Subcutaneous abdominal adipose tissue (tissue), 5 donors: Measurements from ENCODE around the gene DRGX.

ENCODE experiments used
- H3K27ac ChIP-seq: one replicate; pipeline ENCODE4 v1.7.0; 2013; ENCODE audit warnings: low read depth, mild to moderate bottlenecking, inconsistent platforms, low read length, moderate library complexity
- H3K27me3 ChIP-seq, 5 donors: one replicate each; pipeline ENCODE4 v1.7.0; 2013; ENCODE audit warnings: low read length in 5 of 5, inconsistent platforms in 1 of 5; ENCODE audit not compliant: control insufficient read depth in 5 of 5, insufficient read depth in 4 of 5
- H3K36me3 ChIP-seq, 5 donors: one replicate each; pipeline ENCODE4 v1.7.0; 2013; ENCODE audit warnings: low read length in 5 of 5; ENCODE audit not compliant: control insufficient read depth in 5 of 5, insufficient read depth in 5 of 5
- H3K4me1 ChIP-seq, 5 donors: one replicate each; pipeline ENCODE4 v1.7.0; 2013; ENCODE audit warnings: low read length in 5 of 5, mild to moderate bottlenecking in 3 of 5, moderate library complexity in 1 of 5; ENCODE audit not compliant: control insufficient read depth in 5 of 5, insufficient read depth in 5 of 5
- H3K4me3 ChIP-seq, 5 donors: one replicate each; pipeline ENCODE4 v1.7.0; 2013; ENCODE audit warnings: low read length in 5 of 5, low read depth in 1 of 5
- H3K9ac ChIP-seq, 5 donors: one replicate each; pipeline ENCODE4 v1.7.0; 2013; ENCODE audit warnings: low read length in 5 of 5, mild to moderate bottlenecking in 4 of 5, moderate library complexity in 3 of 5
- H3K9me3 ChIP-seq, 5 donors: one replicate each; pipeline ENCODE4 v1.7.0; 2013; ENCODE audit warnings: low read length in 5 of 5; ENCODE audit not compliant: control insufficient read depth in 5 of 5
- donor health status: healthy.
- donor health status: healthy.
- donor health status: healthy.
- donor health status: healthy.
- donor health status: healthy.

The DRGX gene

DNA sequence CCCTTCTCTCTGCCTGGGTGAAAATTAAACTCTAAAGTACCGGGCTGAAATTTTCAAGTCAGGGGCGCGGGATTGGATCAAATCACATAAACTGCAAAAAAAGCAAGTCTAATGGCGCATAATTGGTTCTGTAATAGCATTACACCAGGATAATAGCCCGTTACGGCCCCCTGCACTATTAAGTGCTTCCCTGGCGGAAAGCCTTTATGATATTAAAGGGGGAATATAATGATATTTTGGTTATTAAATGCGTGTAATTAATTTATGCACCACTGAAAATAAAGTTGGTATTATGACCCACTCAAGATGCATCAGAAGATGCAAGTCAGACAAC, 744 bp upstream of the DRGX start:
- Histone ChIP-seq H3K4me3 (no peak overlapping the region), H3K4me1 (peaks cover 0 to 26% (median 19%) of the 10 kb centered on the region in 5 donors), H3K9ac (no peak overlapping the region), H3K9me3 (no peaks in the 10 kb centered on the region), H3K27me3 (peaks cover 49 to 80% (median 61%) of the 10 kb centered on the region in 5 donors), H3K36me3 (no peaks in the 10 kb centered on the region), H3K27ac (no peak overlapping the region)

DNA sequence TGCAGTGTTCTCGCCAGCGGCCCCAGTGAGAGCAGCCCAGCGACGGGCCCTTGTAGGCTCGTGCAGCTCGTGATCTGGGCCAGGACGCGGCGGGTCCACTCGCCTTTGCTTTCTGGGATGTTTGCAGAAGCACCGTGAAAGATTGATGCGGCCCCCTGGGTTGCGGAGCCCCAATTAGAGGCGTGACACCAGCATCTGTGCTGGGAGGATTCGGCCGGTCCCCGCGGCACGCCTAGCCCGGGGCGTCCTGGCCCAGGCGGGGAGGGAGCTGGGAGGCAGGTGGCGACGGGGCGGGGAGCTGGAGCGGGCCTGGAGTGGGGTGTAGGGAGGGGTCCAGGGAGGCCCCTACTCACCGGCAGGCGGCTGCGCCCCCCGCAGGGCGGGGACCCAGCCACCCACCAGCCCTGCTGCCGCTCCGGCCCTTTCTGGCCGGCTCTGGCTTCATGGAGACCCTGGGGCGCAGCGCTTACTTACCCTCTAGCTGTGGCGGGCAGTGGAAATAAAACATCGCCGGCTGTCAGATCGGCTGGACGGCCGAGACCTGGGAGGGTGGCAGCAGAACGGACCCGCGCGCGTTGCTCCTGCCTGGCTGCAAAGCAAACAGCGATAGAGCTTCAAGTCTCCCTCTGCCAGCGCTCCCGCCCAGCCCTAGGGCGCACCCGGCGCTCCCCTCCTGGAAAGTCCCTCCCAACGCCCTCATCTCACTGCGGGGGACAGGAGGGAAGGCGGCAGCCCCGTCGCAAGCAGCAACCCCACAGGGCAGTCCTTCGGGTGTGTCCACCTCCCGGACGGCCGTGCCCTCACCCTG, 752 bp downstream of the DRGX start:
- Histone ChIP-seq H3K4me1 (peaks cover 0 to 26% (median 19%) of the 10 kb centered on the region in 5 donors), H3K4me3 (no peak overlapping the region), H3K9ac (no peak overlapping the region), H3K9me3 (no peaks in the 10 kb centered on the region), H3K27ac (no peak overlapping the region), H3K36me3 (no peaks in the 10 kb centered on the region), H3K27me3 (peaks cover 52 to 70% (median 56%) of the 10 kb centered on the region in 5 donors)

DNA sequence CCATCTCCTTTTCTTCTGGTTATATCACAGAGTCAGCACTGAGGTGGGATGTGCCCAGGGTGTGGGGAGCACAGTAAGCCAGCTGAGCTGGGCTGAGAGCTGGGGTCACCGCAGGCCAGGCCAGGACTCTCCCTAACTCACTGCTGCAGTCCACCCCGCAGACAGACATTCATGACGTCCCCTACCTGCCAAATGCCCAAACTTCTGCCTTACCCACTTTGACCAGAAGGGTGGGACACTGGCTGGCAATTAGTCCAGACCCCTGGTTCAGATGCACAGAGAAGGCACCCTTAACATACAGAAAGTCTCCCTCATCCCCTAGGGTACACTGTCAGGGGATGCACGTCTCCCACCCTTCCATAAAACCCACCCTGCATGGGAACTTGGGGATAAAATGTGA, 2.1 kb downstream of the DRGX start:
- no peak overlapping the region for H3K4me3 ChIP-seq
- no peaks in the 10 kb centered on the region for H3K36me3 ChIP-seq
- H3K9me3 ChIP-seq = no peaks in the 10 kb centered on the region
- peaks cover 49 to 63% (median 52%) of the 10 kb centered on the region in 5 donors for H3K27me3 ChIP-seq
- H3K4me1 ChIP-seq = peaks cover 0 to 26% (median 19%) of the 10 kb centered on the region in 5 donors
- no peak overlapping the region for H3K9ac ChIP-seq
- no peak overlapping the region for H3K27ac ChIP-seq

DNA sequence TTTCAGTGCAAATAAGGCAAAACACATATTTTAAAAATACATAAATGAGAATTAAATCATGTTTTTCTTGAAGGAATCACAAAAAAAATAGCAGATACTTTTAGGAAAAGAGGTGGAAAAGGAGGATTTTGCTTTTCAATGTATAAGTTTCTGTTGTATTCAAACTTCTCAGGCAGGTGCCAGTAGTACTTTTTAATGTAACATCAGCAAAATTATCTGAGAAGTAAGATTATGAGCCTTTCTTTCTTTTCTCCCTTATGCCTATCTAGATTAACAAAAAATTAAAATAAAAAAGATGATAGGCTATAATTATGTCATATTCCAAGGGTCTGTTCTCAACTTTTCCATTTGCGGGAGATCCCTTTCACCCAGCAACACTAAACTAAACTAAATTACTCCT, 2.6 kb downstream of the DRGX start:
- Histone ChIP-seq H3K9me3 (no peaks in the 10 kb centered on the region), H3K9ac (no peak overlapping the region), H3K36me3 (no peaks in the 10 kb centered on the region), H3K4me1 (peaks cover 0 to 23% (median 16%) of the 10 kb centered on the region in 5 donors), H3K4me3 (no peak overlapping the region), H3K27ac (no peak overlapping the region), H3K27me3 (peaks cover 45 to 59% (median 49%) of the 10 kb centered on the region in 5 donors)

DNA sequence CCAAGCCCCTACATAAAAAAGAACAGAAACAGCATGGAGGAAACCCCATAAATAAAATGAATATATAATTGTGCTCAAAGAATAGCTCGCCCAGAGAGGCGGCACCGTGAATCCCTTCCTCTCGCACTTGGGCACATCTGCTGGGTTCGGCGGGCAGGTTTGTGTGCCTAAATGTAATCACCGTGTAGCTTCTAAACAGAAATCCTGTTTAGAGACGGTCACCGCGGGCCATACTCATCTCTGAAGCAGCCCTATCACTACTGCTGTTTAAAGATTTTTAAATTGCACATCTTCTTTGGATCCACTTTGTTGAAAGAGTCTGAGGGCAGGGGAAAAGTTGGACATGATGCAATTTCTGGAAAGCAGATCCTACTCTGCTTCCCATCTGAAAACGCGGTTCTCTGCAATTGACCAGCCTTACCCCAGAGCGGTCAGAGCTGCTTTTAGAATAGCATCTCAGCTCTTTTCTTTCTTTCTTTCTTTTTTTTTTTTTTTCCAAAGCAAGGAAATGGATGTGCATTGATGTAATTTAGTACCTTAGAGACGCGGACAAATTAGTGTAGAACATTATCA, 6.4 kb downstream of the DRGX start:
- no peaks in the 10 kb centered on the region for H3K36me3 ChIP-seq
- peaks cover 14 to 33% (median 25%) of the 10 kb centered on the region in 5 donors for H3K27me3 ChIP-seq
- H3K9ac ChIP-seq = no peak overlapping the region
- H3K4me3 ChIP-seq = no peak overlapping the region
- no peaks in the 10 kb centered on the region for H3K9me3 ChIP-seq
- H3K4me1 ChIP-seq = no peaks in the 10 kb centered on the region
- no peak overlapping the region for H3K27ac ChIP-seq

DNA sequence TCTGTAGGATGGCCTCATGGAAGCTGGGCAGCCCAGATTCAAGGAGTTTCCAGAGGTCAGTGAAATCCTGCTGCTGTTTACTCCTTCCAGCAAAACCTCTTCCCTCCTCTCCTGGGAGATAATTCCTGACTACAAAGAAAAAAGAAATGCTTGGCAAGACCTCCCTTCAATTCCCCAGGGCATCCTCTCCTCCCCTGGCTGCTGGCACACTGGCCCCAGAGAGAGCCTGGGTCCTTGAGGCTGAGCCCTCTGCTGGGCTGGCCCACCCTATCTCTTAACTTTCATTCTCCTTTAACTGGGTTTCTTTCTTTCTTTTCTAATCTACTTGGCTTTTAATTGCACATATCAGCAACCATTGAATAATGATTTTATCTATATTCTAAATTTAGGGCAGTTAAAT, 7.7 kb downstream of the DRGX start:
- Histone ChIP-seq H3K27ac (no peak overlapping the region), H3K4me1 (no peaks in the 10 kb centered on the region), H3K36me3 (no peaks in the 10 kb centered on the region), H3K9ac (no peak overlapping the region), H3K9me3 (no peaks in the 10 kb centered on the region), H3K27me3 (peaks cover 3 to 25% (median 20%) of the 10 kb centered on the region in 5 donors), H3K4me3 (no peak overlapping the region)

DNA sequence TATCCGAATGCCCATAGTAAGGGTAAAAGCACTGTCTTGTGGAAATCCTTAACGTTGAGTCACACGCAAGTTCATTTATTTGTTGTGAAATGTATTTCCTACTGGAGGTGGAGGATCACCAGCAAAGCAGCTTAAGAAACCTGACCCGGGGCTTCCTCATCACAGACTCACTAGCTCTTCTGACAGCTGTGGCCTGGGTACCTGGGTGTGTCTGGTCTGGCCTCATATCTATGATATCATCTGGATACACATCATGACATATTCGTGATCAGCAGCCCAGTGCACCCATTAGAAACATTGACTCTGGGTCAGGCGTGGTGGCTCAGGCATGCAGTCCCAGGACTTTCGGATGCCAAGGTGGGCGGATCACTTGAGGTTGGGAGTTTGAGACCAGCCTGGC, 8.8 kb downstream of the DRGX start:
- H3K9ac ChIP-seq = no peak overlapping the region
- H3K4me3 ChIP-seq = no peak overlapping the region
- no peaks in the 10 kb centered on the region for H3K36me3 ChIP-seq
- H3K9me3 ChIP-seq = no peaks in the 10 kb centered on the region
- peaks cover 3 to 26% (median 15%) of the 10 kb centered on the region in 5 donors for H3K27me3 ChIP-seq
- no peak overlapping the region for H3K27ac ChIP-seq
- H3K4me1 ChIP-seq = no peaks in the 10 kb centered on the region

DNA sequence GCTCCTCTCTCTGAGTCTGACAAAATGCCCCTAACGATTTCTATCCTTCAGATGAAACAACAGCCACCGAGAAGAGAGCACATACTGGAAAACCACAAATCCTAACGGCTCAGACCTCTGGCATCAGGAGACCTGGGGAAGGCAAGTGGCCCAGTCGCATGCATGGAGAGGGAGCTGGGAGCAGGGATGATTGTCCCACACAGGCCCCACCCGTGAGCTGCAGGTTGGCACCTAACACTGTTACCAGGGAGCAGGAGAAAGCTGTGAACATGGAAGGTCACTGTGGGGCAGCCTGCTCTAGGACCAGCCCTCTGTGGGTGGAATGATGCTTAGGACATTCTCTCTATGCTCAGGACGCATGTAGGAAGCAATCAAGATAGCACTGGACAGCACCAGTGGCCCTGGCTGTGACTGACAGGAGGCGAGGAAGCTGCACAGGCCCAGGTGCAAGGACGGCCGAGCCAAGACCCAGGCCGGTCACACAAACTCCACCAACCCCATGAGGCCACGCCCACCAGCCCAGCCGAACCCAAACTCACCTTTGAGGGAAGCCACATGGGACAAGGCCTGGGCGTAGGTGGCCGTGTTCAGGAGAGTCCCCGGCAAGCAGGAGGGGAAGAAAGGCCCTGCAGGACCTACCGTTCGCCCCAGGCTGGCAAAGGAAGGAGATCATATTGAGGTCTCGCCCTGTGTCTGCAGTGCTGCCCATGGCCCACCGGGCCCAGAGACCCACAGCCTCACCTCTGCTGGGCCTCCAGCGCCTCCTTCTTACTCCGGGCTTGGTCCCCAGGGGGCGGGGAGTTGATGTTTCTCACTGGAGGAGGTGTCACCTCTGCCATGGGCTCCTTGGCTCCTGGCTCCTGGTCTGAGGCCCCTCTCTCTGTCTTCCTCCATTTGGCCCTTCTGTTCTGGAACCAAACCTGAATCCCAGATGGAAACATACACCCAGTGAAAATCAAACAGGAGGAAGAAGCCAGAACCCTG, 9.7 kb downstream of the DRGX start:
- H3K4me3 ChIP-seq = no peak overlapping the region
- H3K27ac ChIP-seq = no peak overlapping the region
- peaks cover 3 to 25% (median 12%) of the 10 kb centered on the region in 5 donors for H3K27me3 ChIP-seq
- H3K9me3 ChIP-seq = no peaks in the 10 kb centered on the region
- H3K36me3 ChIP-seq = no peaks in the 10 kb centered on the region
- H3K4me1 ChIP-seq = no peaks in the 10 kb centered on the region
- no peak overlapping the region for H3K9ac ChIP-seq

DNA sequence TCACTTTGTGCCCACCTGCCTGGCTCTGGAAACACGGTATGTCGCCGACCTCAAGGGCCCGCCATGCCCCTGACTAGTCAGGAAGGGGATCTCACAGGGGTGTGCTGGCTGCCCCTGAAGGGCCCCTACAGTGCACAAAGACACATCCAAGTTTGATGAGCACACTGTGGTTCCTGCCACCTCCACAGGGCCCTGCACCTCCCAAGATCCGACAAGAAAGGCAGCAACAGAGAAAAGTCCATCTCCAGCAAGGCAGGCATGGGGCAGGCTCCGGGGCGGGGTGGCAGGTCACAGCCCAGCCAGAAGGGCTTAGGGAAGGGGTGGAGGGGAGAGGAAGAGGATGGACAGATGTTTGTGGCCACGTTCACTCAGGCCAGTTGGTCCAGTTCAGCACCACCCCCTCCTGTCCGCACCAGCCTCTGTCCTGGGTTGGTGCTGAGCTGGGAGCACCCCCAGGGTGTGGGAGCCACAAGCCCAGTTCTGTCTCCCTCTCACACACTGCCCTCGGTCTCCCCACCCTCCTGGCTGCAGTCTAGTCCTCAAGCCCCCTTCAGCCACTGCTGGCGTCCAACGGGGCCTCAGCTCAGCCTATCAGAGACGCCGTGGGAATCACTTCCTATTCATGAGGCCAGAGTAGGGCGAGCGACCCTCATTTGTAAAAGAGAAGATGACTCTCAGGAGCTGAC, 11.5 kb downstream of the DRGX start:
- Histone ChIP-seq H3K9ac (no peak overlapping the region), H3K4me1 (no peaks in the 10 kb centered on the region), H3K9me3 (no peaks in the 10 kb centered on the region), H3K27ac (no peak overlapping the region), H3K27me3 (peaks cover 0 to 25% (median 17%) of the 10 kb centered on the region in 5 donors), H3K36me3 (no peaks in the 10 kb centered on the region), H3K4me3 (no peak overlapping the region)
